PFSK-1 (cell line): ENCODE results near the gene SLC25A44.

Experiments used
- FOXP2 ChIP-seq: optimal IDR thresholded peaks from 2 replicates; pipeline ENCODE3; 2011; ENCODE audit warnings: borderline replicate concordance, control low read depth, inconsistent platforms; ENCODE audit not compliant: insufficient read depth; ENCODE audit errors: extremely low read length, extremely low read depth
- POLR2AphosphoS5 ChIP-seq: IDR thresholded peaks from 2 replicates; pipeline ENCODE4 v1.6.1; 2012; ENCODE audit warnings: low read depth, mild to moderate bottlenecking, control low read depth, low read length, moderate library complexity
- SIN3A ChIP-seq: IDR thresholded peaks from 2 replicates; pipeline ENCODE4 v1.6.1; 2012; ENCODE audit warnings: mild to moderate bottlenecking, low read length, moderate library complexity, borderline replicate concordance; ENCODE audit not compliant: insufficient read depth
- TAF1 ChIP-seq: IDR thresholded peaks from 2 replicates; pipeline ENCODE4 v1.6.1; 2012; ENCODE audit warnings: low read length, control low read depth, borderline replicate concordance; ENCODE audit not compliant: insufficient read depth
- TF ChIP-seq, protein P1 (sequence below), 2 experiments: IDR thresholded peaks; 2 replicates each; pipeline versions ENCODE4 v1.6.1 to v1.8.0; 2011 to 2012; ENCODE audit warnings: low read depth in 2 of 2, low read length in 2 of 2, control low read depth in 1 of 2, inconsistent platforms in 1 of 2, mild to moderate bottlenecking in 1 of 2, moderate library complexity in 1 of 2; ENCODE audit not compliant: insufficient read depth in 1 of 2

SLC25A44 gene

DNA sequence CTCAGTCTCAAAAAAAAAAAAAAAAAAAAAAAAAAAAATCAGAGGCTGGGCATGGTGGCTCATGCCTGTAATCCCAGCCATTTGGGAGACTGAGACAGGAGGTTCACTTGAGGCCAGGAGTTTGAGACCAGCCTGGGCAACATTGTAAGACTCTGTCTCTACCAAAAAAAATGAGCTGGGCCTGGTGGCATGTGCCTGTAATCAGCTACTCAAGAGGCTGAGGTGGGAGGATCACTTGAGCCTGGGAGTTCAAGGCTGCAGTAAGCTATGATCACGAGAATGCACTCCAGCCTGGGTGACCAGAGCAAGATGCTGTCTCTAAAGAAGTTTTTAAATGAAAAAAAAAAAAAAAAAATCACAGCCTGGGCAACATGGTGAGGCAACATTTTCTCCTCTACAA is 30.2 kb upstream of the SLC25A44 start:
- TF ChIP-seq POLR2AphosphoS5, result no peak
- TF ChIP-seq, protein P1, sequence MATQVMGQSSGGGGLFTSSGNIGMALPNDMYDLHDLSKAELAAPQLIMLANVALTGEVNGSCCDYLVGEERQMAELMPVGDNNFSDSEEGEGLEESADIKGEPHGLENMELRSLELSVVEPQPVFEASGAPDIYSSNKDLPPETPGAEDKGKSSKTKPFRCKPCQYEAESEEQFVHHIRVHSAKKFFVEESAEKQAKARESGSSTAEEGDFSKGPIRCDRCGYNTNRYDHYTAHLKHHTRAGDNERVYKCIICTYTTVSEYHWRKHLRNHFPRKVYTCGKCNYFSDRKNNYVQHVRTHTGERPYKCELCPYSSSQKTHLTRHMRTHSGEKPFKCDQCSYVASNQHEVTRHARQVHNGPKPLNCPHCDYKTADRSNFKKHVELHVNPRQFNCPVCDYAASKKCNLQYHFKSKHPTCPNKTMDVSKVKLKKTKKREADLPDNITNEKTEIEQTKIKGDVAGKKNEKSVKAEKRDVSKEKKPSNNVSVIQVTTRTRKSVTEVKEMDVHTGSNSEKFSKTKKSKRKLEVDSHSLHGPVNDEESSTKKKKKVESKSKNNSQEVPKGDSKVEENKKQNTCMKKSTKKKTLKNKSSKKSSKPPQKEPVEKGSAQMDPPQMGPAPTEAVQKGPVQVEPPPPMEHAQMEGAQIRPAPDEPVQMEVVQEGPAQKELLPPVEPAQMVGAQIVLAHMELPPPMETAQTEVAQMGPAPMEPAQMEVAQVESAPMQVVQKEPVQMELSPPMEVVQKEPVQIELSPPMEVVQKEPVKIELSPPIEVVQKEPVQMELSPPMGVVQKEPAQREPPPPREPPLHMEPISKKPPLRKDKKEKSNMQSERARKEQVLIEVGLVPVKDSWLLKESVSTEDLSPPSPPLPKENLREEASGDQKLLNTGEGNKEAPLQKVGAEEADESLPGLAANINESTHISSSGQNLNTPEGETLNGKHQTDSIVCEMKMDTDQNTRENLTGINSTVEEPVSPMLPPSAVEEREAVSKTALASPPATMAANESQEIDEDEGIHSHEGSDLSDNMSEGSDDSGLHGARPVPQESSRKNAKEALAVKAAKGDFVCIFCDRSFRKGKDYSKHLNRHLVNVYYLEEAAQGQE (IDR thresholded peaks at IDR 0.05; ENCODE audit: insufficient read depth in 1 of 2, low read depth in 2 of 2, low read length in 2 of 2), result no peak
- TF ChIP-seq SIN3A, result no peak
- no peak for TF ChIP-seq FOXP2
- no peak for TF ChIP-seq TAF1

DNA sequence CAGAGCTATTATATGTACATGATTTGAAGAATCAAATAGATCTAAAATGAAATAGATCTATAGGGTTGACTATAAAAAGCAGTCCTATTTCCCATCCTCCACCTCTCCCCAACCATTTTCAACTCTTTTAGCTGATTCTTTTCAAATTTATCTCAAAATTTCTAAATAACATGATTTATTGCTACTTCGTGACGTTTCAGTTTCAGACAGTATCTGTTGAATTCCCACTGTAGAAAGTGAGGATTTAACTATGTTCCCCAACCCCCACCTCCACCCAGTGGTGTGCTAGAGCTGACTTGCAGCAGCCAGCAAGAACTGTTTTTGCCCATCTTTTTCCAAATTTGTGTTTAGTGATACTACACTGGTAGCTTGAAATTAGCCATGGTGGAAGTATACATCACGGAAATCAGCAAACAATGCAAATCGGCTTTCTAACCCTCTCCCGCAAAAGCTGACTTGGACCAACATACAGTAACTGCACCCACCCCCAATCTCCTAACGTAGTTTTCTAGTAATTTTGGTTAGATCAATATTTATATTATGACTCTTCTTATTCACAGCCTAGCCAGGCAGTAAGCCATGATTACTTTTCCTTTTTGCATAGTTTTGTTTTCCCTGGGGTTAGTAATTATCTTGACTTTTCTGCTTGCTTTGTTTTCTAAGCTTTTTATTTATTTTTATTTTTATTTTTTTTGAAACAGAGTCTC is 29.6 kb upstream of the SLC25A44 start:
- TF ChIP-seq TAF1, result no peak
- TF ChIP-seq, protein P1 (IDR thresholded peaks at IDR 0.05; ENCODE audit: insufficient read depth in 1 of 2, low read depth in 2 of 2, low read length in 2 of 2), result no peak
- no peak for TF ChIP-seq SIN3A
- TF ChIP-seq FOXP2, result no peak
- no peak for TF ChIP-seq POLR2AphosphoS5

DNA sequence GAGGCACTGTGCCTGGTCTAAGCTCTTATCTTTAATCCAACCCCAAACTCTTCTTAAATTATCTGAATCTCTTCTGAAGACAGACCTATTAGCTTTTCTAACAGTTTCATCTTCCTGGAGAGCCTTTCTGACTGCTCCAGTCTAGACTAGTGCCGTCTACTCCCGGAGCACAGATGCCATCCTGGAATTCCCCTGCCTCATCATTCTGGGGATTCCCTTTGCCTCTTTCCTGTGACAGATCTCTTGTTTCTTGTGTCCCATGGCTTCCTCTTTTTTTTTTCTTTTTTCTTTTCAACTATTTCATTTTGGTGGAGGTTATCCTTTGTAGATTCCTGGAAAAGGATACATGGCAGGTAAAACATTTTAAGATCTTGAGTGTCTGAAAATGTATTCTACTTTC is 28.8 kb upstream of the SLC25A44 start:
- TF ChIP-seq, protein P1 (IDR thresholded peaks at IDR 0.05; ENCODE audit: insufficient read depth in 1 of 2, low read depth in 2 of 2, low read length in 2 of 2), result no peak
- TF ChIP-seq POLR2AphosphoS5, result no peak
- no peak for TF ChIP-seq SIN3A
- TF ChIP-seq FOXP2, result no peak
- no peak for TF ChIP-seq TAF1

DNA sequence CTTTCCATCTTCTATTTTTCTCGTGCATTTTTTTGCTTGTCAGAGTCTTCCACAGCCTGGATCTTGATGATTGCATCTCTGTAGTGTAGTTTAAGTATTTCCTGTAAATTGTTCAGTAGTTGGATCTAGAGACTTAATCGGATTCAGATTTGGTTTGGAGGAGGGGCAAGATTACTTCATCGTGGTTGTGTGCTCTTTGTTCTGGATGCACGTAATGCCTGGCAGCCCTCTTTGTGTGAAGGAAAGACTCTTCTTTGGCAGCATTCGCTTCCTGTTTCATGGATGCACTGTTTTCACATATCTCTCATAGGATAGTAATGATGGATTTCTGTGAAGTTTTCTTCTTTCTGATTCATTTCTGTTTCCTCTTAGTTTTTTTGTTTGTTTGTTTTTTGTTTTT is 26.4 kb upstream of the SLC25A44 start:
- TF ChIP-seq POLR2AphosphoS5 (no peak), TAF1 (no peak), FOXP2 (no peak), SIN3A (no peak)
- TF ChIP-seq, protein P1 (IDR thresholded peaks at IDR 0.05; ENCODE audit: insufficient read depth in 1 of 2, low read depth in 2 of 2, low read length in 2 of 2), result no peak

DNA sequence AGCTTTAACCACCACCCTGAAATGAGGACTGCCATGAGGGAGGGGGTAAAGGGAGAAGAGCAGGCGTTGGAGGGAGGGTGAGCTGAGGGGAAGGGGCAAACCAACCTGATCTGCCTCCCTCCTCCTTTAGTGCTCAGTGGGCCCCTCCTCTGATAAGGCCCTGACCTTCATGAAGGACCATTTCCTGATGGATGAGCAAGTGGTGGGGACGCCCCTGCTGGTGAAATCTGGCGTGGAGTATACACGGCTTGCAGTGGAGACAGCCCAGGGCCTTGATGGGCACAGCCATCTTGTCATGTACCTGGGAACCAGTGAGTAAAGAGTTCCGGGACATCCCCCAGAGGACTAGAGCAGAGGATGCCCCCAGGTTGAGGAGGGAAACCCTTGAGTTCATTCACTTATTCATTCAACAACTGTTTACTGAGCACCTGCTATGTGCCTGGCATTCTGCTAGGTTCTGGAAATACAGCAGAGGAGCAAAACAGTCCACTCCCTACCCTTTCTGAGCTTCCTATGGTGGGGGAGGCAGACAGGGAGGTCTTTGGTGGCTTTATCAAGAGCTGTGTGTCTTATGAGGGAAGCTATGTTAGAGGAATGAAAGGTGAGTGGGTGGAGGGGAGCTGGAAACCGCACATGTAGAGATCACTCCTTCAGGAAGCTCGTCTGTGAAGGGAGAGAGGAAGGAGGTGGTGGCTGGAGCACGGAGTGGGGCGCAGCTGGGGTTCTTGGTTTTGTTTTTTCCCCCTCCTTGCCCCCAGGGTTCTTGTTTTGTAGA is 21.0 kb upstream of the SLC25A44 start:
- TF ChIP-seq POLR2AphosphoS5, result no peak
- no peak for TF ChIP-seq TAF1
- TF ChIP-seq, protein P1 (IDR thresholded peaks at IDR 0.05; ENCODE audit: insufficient read depth in 1 of 2, low read depth in 2 of 2, low read length in 2 of 2), result no peak
- no peak for TF ChIP-seq FOXP2
- no peak for TF ChIP-seq SIN3A
